CD8-positive, alpha-beta memory T cell (primary cell): Measurements from ENCODE around the gene ACTR8. TPM values are rescaled to one million over a fixed set of nuclear protein-coding genes. Genes with fewer than 3 reads are reported as not detected.

Source experiments
- CTCF ChIA-PET: fragments of 350-600 bp; sonication (Branson Sonifier 250); formaldehyde crosslinking; loops from one replicate; lab custom pipeline; 2021; ENCODE audit warnings: antibody characterized with exemption; lab: Charles Lee
- POLR2A ChIA-PET: fragments of 350-600 bp; sonication (Branson Sonifier 250); formaldehyde crosslinking; loops from one replicate; lab custom pipeline; 2021; ENCODE audit warnings: antibody characterized with exemption; lab: Charles Lee
- DNase-seq, 5 donors: peaks; one replicate each; pipeline versions ENCODE4 v3.0.0 to v3.0.0-alpha.2; 2020 to 2022; ENCODE audit warnings: mixed read lengths in 1 of 5
- H3K27ac ChIP-seq: one replicate; pipeline ENCODE4 v1.7.0; 2013; ENCODE audit warnings: low read depth, mild to moderate bottlenecking, low read length, moderate library complexity
- H3K27me3 ChIP-seq: 2 replicates; pipeline ENCODE4 v1.7.0; 2013; ENCODE audit warnings: low read length, mild to moderate bottlenecking; ENCODE audit not compliant: insufficient read depth, poor library complexity, severe bottlenecking
- H3K36me3 ChIP-seq: 2 replicates; pipeline ENCODE4 v1.7.0; 2013; ENCODE audit warnings: mild to moderate bottlenecking, low read length, moderate library complexity; ENCODE audit not compliant: insufficient read depth
- H3K4me1 ChIP-seq: 2 replicates; pipeline ENCODE4 v1.7.0; 2013; ENCODE audit warnings: mild to moderate bottlenecking, low read length, moderate library complexity; ENCODE audit not compliant: insufficient read depth
- H3K4me3 ChIP-seq: 2 replicates; pipeline ENCODE4 v1.7.0; 2013; ENCODE audit warnings: mild to moderate bottlenecking, low read length
- H3K9me3 ChIP-seq: 2 replicates; pipeline ENCODE4 v1.7.0; 2013; ENCODE audit warnings: mild to moderate bottlenecking, low read length
- H3K27ac Mint-ChIP-seq, 8 donors: one replicate each; pipeline ENCODE4 v1.8.0; 2020 to 2021; ENCODE audit warnings: mixed read lengths in 8 of 8, mild to moderate bottlenecking in 6 of 8, inconsistent platforms in 3 of 8, moderate library complexity in 3 of 8
- H3K27me3 Mint-ChIP-seq, 2 donors: one replicate each; pipeline ENCODE4 v1.8.0; 2020 to 2021; ENCODE audit warnings: mixed read lengths in 2 of 2, mild to moderate bottlenecking in 1 of 2, moderate library complexity in 1 of 2
- H3K36me3 Mint-ChIP-seq, 3 donors: one replicate each; pipeline ENCODE4 v1.8.0; 2020 to 2021; ENCODE audit warnings: mixed read lengths in 3 of 3, inconsistent platforms in 1 of 3, mild to moderate bottlenecking in 1 of 3
- H3K4me1 Mint-ChIP-seq, 3 donors: one replicate each; pipeline ENCODE4 v1.8.0; 2020 to 2021; ENCODE audit warnings: mixed read lengths in 3 of 3, inconsistent platforms in 1 of 3, mild to moderate bottlenecking in 1 of 3
- H3K4me3 Mint-ChIP-seq, 7 donors: one replicate each; pipeline ENCODE4 v1.8.0; 2020 to 2021; ENCODE audit warnings: mixed read lengths in 7 of 7, mild to moderate bottlenecking in 6 of 7, moderate library complexity in 4 of 7, inconsistent platforms in 2 of 7
- H3K9me3 Mint-ChIP-seq, 5 donors: one replicate each; pipeline ENCODE4 v1.8.0; 2020 to 2022; ENCODE audit warnings: mixed read lengths in 5 of 5, mild to moderate bottlenecking in 3 of 5, moderate library complexity in 2 of 5, inconsistent platforms in 1 of 5
- polyA plus RNA-seq: library from polyadenylated mRNA; unstranded; fragments of 300-500 nt; fragmentation: Illumina TruSeq; gene quantifications from one replicate; pipeline ENCODE4 v1.2.3, GENCODE V29; 2021
- total RNA-seq, 2 experiments: library from RNA; stranded (reverse); gene quantifications; one replicate each; pipeline ENCODE4 v1.2.3, GENCODE V29; 2021

The ACTR8 gene
- total and polyA plus RNA-seq, 3 experiments from 2014 or later, result 21.4 to 36.5 (median 34.7) TPM

- Histone ChIP-seq H3K4me3 (no peak overlapping the region), H3K27me3 (no peaks in the 10 kb centered on the region), H3K27ac (no peak overlapping the region), H3K9me3 (no peaks in the 10 kb centered on the region), H3K36me3 (no peaks in the 10 kb centered on the region), H3K4me1 (no peaks in the 10 kb centered on the region)
- ChIA-PET CTCF (interaction anchor here (1.2 kb wide), 1 partner anchor 17 kb away, joined by 3 read pairs; no protein-coding TSS in a partner anchor), POLR2A (no interaction called here)
- Mint-ChIP-seq H3K27ac (no peak overlapping the region), H3K27me3 (peaks cover 3 to 4% of the 10 kb centered on the region in 2 donors), H3K36me3 (no peaks in the 10 kb centered on the region), H3K4me3 (no peak overlapping the region), H3K4me1 (no peaks in the 10 kb centered on the region), H3K9me3 (no peaks in the 10 kb centered on the region)
- no peak for DNase-seq
Measured at GRCh38 chr3:53826048-53826447, 55.9 kb downstream of the ACTR8 start.

- POLR2A ChIA-PET, result no interaction called here
- H3K9me3 Mint-ChIP-seq, result no peaks in the 10 kb centered on the region
- H3K4me3 Mint-ChIP-seq, result no peak overlapping the region
Measured at GRCh38 chr3:53824795-53825194, 57.2 kb downstream of the ACTR8 start.

GRCh38 chr3:53823956-53824657 is 57.8 kb downstream of the ACTR8 start:
- no peak for DNase-seq
- H3K27ac Mint-ChIP-seq, result no peak overlapping the region
- Histone ChIP-seq H3K4me1 (no peaks in the 10 kb centered on the region), H3K27ac (no peak overlapping the region), H3K4me3 (no peak overlapping the region), H3K9me3 (no peaks in the 10 kb centered on the region), H3K36me3 (no peaks in the 10 kb centered on the region), H3K27me3 (no peaks in the 10 kb centered on the region)
- POLR2A ChIA-PET, result no interaction called here
- CTCF ChIA-PET, result no interaction called here
- H3K9me3 Mint-ChIP-seq, result no peaks in the 10 kb centered on the region
- no peaks in the 10 kb centered on the region for H3K4me1 Mint-ChIP-seq
- H3K27me3 Mint-ChIP-seq, result peaks cover 3 to 4% of the 10 kb centered on the region in 2 donors
- H3K36me3 Mint-ChIP-seq, result no peaks in the 10 kb centered on the region
- H3K4me3 Mint-ChIP-seq, result no peak overlapping the region

More at GRCh38 chr3:53824795-53825194, 57.2 kb downstream of the ACTR8 start:
- CTCF ChIA-PET, result interaction anchor here (1.2 kb wide), 1 partner anchor 15 kb away, joined by 3 read pairs; no protein-coding TSS in a partner anchor
- DNase-seq, result no peak
- H3K27me3 Mint-ChIP-seq, result peaks cover 3 to 4% of the 10 kb centered on the region in 2 donors
- no peaks in the 10 kb centered on the region for H3K36me3 Mint-ChIP-seq
- no peak overlapping the region for H3K27ac ChIP-seq
- no peak overlapping the region for H3K27ac Mint-ChIP-seq
- no peaks in the 10 kb centered on the region for H3K36me3 ChIP-seq
- H3K27me3 ChIP-seq, result no peaks in the 10 kb centered on the region
- H3K4me1 Mint-ChIP-seq, result no peaks in the 10 kb centered on the region
- no peaks in the 10 kb centered on the region for H3K9me3 ChIP-seq
- no peak overlapping the region for H3K4me3 ChIP-seq
- no peaks in the 10 kb centered on the region for H3K4me1 ChIP-seq

GRCh38 chr3:53823026-53823955 is 58.7 kb downstream of the ACTR8 start:
- CTCF ChIA-PET, result no interaction called here
- no peak overlapping the region for H3K4me3 Mint-ChIP-seq
- H3K4me3 ChIP-seq, result no peak overlapping the region
- POLR2A ChIA-PET, result no interaction called here
- H3K27ac ChIP-seq, result no peak overlapping the region
- H3K27me3 Mint-ChIP-seq, result peaks cover 3 to 4% of the 10 kb centered on the region in 2 donors
- no peaks in the 10 kb centered on the region for H3K9me3 ChIP-seq
- no peaks in the 10 kb centered on the region for H3K4me1 ChIP-seq
- no peaks in the 10 kb centered on the region for H3K4me1 Mint-ChIP-seq
- no peaks in the 10 kb centered on the region for H3K27me3 ChIP-seq
- DNase-seq, result no peak
- no peaks in the 10 kb centered on the region for H3K9me3 Mint-ChIP-seq
- no peaks in the 10 kb centered on the region for H3K36me3 Mint-ChIP-seq
- H3K27ac Mint-ChIP-seq, result no peak overlapping the region
- H3K36me3 ChIP-seq, result no peaks in the 10 kb centered on the region

GRCh38 chr3:53822331-53822741 is 59.6 kb downstream of the ACTR8 start:
- ChIA-PET CTCF (no interaction called here), POLR2A (no interaction called here)
- H3K36me3 ChIP-seq, result no peaks in the 10 kb centered on the region
- no peaks in the 10 kb centered on the region for H3K9me3 Mint-ChIP-seq
- no peaks in the 10 kb centered on the region for H3K9me3 ChIP-seq
- no peak for DNase-seq
- no peak overlapping the region for H3K27ac Mint-ChIP-seq
- H3K4me3 ChIP-seq, result no peak overlapping the region
- H3K4me3 Mint-ChIP-seq, result no peak overlapping the region
- peaks cover 3 to 11% of the 10 kb centered on the region in 2 donors for H3K27me3 Mint-ChIP-seq
- no peaks in the 10 kb centered on the region for H3K36me3 Mint-ChIP-seq
- H3K27ac ChIP-seq, result no peak overlapping the region
- H3K27me3 ChIP-seq, result no peaks in the 10 kb centered on the region
- no peaks in the 10 kb centered on the region for H3K4me1 ChIP-seq
- peaks cover 0 to 2% (median 0%) of the 10 kb centered on the region in 3 donors for H3K4me1 Mint-ChIP-seq

- no peak overlapping the region for H3K27ac Mint-ChIP-seq
- no peaks in the 10 kb centered on the region for H3K9me3 ChIP-seq
- H3K36me3 Mint-ChIP-seq, result no peaks in the 10 kb centered on the region
- H3K4me1 Mint-ChIP-seq, result peaks cover 0 to 2% (median 0%) of the 10 kb centered on the region in 3 donors
- H3K27me3 ChIP-seq, result no peaks in the 10 kb centered on the region
- no peak overlapping the region for H3K4me3 Mint-ChIP-seq
- ChIA-PET POLR2A (no interaction called here), CTCF (no interaction called here)
- H3K27me3 Mint-ChIP-seq, result peaks cover 3 to 11% of the 10 kb centered on the region in 2 donors
- H3K4me3 ChIP-seq, result no peak overlapping the region
- H3K36me3 ChIP-seq, result no peaks in the 10 kb centered on the region
- H3K4me1 ChIP-seq, result no peaks in the 10 kb centered on the region
- DNase-seq, result no peak
- H3K27ac ChIP-seq, result no peak overlapping the region
- no peaks in the 10 kb centered on the region for H3K9me3 Mint-ChIP-seq
Measured at GRCh38 chr3:53821631-53822121, 60.3 kb downstream of the ACTR8 start.

- H3K4me3 Mint-ChIP-seq, result no peak overlapping the region
- no peaks in the 10 kb centered on the region for H3K36me3 Mint-ChIP-seq
- Histone ChIP-seq H3K9me3 (no peaks in the 10 kb centered on the region), H3K27me3 (no peaks in the 10 kb centered on the region), H3K4me1 (no peaks in the 10 kb centered on the region), H3K36me3 (no peaks in the 10 kb centered on the region), H3K27ac (no peak overlapping the region), H3K4me3 (no peak overlapping the region)
- no peak overlapping the region for H3K27ac Mint-ChIP-seq
- ChIA-PET POLR2A (no interaction called here), CTCF (no interaction called here)
- H3K9me3 Mint-ChIP-seq, result no peaks in the 10 kb centered on the region
- no peak for DNase-seq
- peaks cover 0 to 2% (median 0%) of the 10 kb centered on the region in 3 donors for H3K4me1 Mint-ChIP-seq
- H3K27me3 Mint-ChIP-seq, result peaks cover 3 to 11% of the 10 kb centered on the region in 2 donors
Measured at GRCh38 chr3:53820756-53821580, 61.0 kb downstream of the ACTR8 start.
